Epidermal melanocyte (primary cell): ENCODE measurements around the gene LYPD6.
A peak's percentile ranks its signal among the peaks of the same experiment; 100 is the strongest.
"Not testable (repeated sequence)": the region's sequence is repeated elsewhere in the genome, so short reads cannot be mapped to it uniquely, and the experiment has no call there.

Source experiments
- DNase-seq: peaks from one replicate; pipeline ENCODE4 v3.0.0; 2011; ENCODE audit warnings: low spot score; ENCODE audit not compliant: insufficient read length

Gene LYPD6, protein sequence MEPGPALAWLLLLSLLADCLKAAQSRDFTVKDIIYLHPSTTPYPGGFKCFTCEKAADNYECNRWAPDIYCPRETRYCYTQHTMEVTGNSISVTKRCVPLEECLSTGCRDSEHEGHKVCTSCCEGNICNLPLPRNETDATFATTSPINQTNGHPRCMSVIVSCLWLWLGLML

DNA sequence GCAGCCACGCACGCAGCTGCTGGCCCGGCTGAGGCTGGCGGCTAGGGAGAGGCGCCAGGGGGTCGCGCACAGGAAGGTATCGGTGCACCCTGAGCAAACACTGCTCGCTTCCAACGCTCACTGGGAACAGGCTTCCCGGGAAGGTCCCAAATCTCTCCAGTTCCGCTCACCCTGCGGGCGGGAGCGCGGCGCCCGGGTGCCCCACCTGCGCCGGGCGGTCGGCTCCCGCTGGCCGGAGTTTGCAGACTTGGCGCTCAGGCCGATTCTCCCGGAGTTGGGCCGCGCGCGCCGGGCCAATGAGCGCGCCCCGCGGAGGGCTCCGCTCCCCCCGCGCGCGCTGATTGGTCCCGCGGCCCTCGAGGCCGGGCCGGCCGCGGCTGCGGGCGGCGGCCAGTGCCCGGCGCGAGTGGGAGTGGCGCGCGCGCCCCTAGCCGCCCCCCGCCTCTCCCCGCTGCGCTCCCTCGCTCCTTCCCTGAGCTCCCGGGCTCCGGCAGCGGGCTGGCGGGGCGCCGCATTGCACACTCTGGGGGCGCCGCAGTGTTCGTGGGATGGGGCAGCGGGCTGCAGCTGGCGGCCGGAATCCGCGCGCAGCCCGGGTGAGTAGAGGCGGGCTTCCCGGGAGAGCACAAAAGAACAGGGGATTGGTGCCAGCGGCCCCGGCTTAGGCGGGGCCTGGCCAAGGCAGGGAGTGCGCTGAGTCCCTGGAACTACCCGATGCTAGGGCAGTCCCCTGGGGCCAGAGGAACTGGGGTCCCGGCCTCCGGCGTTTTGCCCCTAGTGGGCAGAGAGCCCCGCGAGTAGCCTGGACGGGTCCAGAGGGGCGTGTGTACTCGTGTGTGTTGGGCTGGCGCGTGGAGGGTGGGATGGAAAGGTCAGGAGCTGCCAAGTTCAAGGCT lies at the start of gene LYPD6:
LYPD6 (plus strand) TSS at position 461 of the 896 bp plus-strand sequence. CDS start 107,122 bp downstream, outside the sequence.
- DNase-seq, result peak; percentile 82

DNA sequence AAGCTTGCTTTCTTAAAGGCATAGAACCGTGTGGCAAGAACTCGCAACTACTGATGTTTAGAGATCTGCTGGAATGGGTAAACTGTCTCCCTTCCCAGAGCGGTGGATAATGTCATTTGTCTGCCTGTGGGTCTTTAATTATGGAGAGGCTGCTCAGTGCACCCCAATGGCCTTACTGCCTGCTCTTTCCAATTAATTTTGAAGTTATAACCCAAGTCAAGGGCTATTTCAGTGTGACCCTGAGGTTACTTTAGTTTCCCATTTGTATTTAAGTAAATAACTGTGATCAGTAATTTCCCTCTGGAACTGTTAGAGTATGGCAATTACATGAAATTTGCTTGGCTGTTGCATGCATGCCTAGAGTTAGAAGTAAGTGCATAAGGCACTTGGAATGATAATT lies 48.9 kb upstream of the LYPD6 start:
- DNase-seq, result no peak

DNA sequence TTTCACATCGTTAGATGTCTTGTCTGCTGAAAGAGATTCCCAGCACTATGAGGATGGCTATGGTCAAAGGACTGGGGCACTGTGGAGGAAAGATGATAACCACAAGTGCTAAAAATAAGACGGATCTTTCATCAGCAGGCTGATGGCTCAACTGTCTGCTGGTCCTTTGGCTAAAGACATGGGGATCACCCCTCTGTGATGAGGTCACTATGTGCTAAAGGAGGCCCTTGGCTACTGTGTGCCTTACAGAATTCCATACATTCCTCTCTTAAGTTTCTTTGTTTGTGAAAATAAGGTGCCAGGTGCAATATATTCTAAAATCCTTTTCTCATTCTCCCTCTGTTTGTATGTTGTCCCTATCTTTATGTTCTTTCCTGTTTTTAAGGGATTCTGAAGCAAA lies 39.7 kb upstream of the LYPD6 start:
- no peak for DNase-seq

- no peak for DNase-seq
Observed at GRCh38 chr2:149291881-149292280, 38.5 kb upstream of the LYPD6 start.

- no peak for DNase-seq
Observed at GRCh38 chr2:149296031-149296430, 34.4 kb upstream of the LYPD6 start.

GRCh38 chr2:149307014-149307413 lies 23.4 kb upstream of the LYPD6 start:
- no peak for DNase-seq

DNA sequence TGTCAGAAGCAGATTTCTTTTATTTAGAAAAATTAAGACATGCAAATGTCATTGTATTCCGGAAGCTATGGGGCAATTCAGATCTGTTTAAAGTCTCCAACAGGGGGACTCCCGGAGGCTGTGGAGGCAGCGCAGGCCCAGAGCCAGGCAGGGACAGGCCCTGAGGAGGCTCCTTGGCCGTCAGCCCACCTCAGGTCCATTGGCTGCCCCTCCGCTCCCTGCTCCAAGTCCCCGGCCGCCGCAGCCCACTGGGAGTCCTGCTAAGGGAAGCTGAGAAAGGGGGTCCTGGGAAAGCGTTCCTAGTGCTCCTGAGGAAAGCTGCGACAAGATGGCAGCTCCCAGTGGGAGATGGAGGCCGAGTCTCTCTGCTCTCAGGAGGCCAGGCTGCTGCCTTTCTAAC lies 20.0 kb upstream of the LYPD6 start:
- DNase-seq, result no peak

GRCh38 chr2:149312039-149312438 lies 18.3 kb upstream of the LYPD6 start:
- no peak for DNase-seq

- DNase-seq, result peak; percentile 72
Observed at GRCh38 chr2:149313512-149313972, 16.8 kb upstream of the LYPD6 start.

- no peak for DNase-seq
Observed at GRCh38 chr2:149314687-149315086, 15.7 kb upstream of the LYPD6 start.

GRCh38 chr2:149315461-149315860 lies 14.9 kb upstream of the LYPD6 start:
- no peak for DNase-seq

DNA sequence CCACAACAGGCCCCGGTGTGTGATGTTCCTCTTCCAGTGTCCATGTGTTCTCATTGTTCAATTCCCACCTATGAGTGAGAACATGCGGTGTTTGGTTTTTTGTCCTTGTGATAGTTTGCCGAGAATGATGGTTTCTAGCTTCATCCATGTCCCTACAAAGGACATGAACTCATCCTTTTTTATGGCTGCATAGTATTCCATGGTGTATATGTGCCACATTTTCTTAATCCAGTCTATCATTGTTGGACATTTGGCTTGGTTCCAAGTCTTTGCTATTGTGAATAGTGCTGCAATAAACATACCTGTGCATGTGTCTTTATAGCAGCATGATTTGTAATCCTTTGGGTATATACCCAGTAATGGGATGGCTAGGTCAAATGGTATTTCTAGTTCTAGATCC lies 11.8 kb upstream of the LYPD6 start:
- DNase-seq, result not testable (repeated sequence)

GRCh38 chr2:149320362-149320761 lies 10.0 kb upstream of the LYPD6 start:
- DNase-seq, result no peak

DNA sequence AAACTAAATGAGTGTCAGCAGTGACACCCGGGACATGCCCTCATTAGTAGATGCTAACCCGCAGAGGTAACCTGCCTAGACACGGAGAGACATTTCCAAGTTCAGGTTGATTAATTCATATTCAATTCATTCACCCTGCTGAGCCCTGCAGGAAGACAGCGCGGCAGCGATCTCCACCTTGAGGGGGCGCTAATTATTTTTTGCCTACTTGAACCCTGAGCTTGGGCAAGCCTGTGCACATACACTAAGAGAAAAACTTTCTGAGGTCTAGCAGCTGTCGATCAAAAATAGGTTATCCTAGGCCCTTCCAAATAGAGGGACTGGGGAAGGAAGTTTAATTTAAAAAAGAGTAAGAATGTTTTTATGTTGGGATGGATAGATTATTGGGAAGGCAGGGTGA lies 1.3 kb upstream of the LYPD6 start:
- DNase-seq, result no peak

- DNase-seq, result peak; percentile 62
Observed at GRCh38 chr2:149329489-149330126, 779 bp upstream of the LYPD6 start.

GRCh38 chr2:149331023-149331400 lies 625 bp downstream of the LYPD6 start:
- no peak for DNase-seq

DNA sequence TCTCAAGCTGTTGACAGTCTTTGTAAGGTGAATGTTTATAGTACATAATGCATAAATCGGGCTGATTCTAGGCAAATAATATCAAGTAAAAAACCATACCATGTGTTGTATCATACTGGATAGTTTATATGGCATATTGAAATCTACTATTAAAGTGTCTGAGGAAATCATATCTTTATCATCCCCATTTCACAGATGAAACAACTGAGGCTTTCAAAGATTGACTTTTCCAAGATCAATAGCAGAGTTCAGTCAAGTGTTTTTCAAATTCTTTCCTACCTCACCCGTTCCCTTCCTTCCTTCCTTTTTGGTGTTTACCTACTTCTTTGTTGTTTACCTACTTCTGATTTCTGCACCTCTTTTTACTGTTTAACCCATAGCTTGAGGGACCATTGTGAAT lies 2.0 kb downstream of the LYPD6 start:
- DNase-seq, result no peak

DNA sequence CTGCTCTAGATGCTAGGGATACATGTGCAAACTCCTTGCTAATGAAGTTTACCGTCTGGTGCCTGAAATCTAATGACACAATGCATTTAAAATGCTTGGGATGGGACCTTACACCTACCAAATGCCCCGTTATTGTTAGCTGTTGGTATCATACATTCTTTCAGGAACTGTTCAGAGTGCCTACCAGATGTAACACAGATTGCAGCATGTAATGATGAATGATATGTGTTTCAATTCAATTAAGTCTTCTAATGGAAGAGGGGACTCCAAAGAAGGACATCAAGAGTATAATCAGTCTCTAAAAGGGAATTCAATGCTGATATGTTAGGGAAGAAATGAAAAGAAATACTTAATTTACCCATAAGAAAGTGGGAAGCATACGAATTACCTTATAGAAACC lies 3.2 kb downstream of the LYPD6 start:
- no peak for DNase-seq

GRCh38 chr2:149334156-149334555 lies 3.8 kb downstream of the LYPD6 start:
- no peak for DNase-seq

- DNase-seq, result no peak
Observed at GRCh38 chr2:149339324-149339723, 8.9 kb downstream of the LYPD6 start.

GRCh38 chr2:149342509-149342908 lies 12.1 kb downstream of the LYPD6 start:
- DNase-seq, result no peak

- DNase-seq, result no peak
Observed at GRCh38 chr2:149344105-149344504, 13.7 kb downstream of the LYPD6 start.
